Measurements from ENCODE around the gene NDUFB3. TPM values are rescaled to one million over a fixed set of nuclear protein-coding genes. Genes with fewer than 3 reads are reported as not detected.

NDUFB3 gene
- polyA plus RNA-seq, 1 donor (not counting 4 experiments of a cell fraction or from before 2014, with no cell fraction given): 220 TPM

DNA sequence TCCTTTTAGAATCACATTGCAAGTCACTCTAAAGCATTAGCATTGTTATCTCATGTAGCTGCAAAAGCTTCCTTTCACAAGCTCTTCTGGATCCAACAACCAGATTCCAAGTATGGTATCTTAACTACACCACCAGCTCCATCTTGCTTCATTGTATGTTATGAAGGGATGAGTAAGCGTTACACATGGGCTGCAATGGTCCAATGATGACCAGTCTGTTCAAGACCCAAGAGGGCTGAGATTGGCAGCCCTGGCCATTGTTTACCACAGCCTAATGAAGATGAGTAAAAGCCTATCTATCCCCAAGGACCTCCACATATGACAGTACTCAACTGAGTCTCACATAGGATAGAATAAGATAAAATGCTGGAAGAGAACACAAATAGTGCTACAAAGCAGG, 50.5 kb downstream of the NDUFB3 start:
- no peaks in the 10 kb centered on the region for H3K9me1 ChIP-seq (ENCODE audit: control insufficient read depth, extremely low read depth, insufficient read depth, low read length)
- no peak for TF ChIP-seq EZH2 (IDR thresholded peaks at IDR 0.05; ENCODE audit: low read length)
- TF ChIP-seq, protein P1, sequence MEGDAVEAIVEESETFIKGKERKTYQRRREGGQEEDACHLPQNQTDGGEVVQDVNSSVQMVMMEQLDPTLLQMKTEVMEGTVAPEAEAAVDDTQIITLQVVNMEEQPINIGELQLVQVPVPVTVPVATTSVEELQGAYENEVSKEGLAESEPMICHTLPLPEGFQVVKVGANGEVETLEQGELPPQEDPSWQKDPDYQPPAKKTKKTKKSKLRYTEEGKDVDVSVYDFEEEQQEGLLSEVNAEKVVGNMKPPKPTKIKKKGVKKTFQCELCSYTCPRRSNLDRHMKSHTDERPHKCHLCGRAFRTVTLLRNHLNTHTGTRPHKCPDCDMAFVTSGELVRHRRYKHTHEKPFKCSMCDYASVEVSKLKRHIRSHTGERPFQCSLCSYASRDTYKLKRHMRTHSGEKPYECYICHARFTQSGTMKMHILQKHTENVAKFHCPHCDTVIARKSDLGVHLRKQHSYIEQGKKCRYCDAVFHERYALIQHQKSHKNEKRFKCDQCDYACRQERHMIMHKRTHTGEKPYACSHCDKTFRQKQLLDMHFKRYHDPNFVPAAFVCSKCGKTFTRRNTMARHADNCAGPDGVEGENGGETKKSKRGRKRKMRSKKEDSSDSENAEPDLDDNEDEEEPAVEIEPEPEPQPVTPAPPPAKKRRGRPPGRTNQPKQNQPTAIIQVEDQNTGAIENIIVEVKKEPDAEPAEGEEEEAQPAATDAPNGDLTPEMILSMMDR (optimal IDR thresholded peaks at IDR 0.05 in 1 of 3, IDR thresholded peaks at IDR 0.05 in 1 of 3, conservative IDR thresholded peaks at IDR 0.05 in 1 of 3; ENCODE audit: extremely low read depth in 1 of 3, insufficient read depth in 2 of 3, low read length in 3 of 3): no peak
- peaks cover 2 to 4% of the 10 kb centered on the region in 2 experiments for H3K36me3 ChIP-seq (ENCODE audit: control insufficient read depth in 2 of 2, extremely low read depth in 1 of 2, insufficient read depth in 2 of 2, low read length in 2 of 2)
- dilution Hi-C loops (cut with MboI; ENCODE audit: extremely low pct_ligation_motif_present, low sequenced_read_pairs): no loop called here
- no peak overlapping the region for H2AFZ ChIP-seq (ENCODE audit: control insufficient read depth, low read length)
- peaks cover 77% of the 10 kb centered on the region for H3K79me2 ChIP-seq (ENCODE audit: control insufficient read depth, insufficient read depth, low read length)
- H3K4me2 ChIP-seq (ENCODE audit: control insufficient read depth, extremely low read depth, insufficient read depth, low read depth, low read length): no peak overlapping the region
- H3K4me3 ChIP-seq (ENCODE audit: control insufficient read depth in 2 of 3, extremely low read depth in 1 of 3, insufficient read depth in 2 of 3, low read depth in 1 of 3, low read length in 3 of 3): no peak overlapping the region
- H3K9me3 ChIP-seq (ENCODE audit: control insufficient read depth, low read depth, low read length): no peaks in the 10 kb centered on the region
- H3K27ac ChIP-seq (ENCODE audit: control insufficient read depth, insufficient read depth, low read length): no peak overlapping the region
- DNase-seq (ENCODE audit: low read depth, low spot score) (no peak), FAIRE-seq (no peak)
- H3K4me1 ChIP-seq (ENCODE audit: control insufficient read depth, extremely low read depth, insufficient read depth, low read length): peaks cover 55% of the 10 kb centered on the region
- H3K9ac ChIP-seq (ENCODE audit: control insufficient read depth, extremely low read depth, insufficient read depth, low read length): no peak overlapping the region
- H3K27me3 ChIP-seq (ENCODE audit: control insufficient read depth, extremely low read depth, insufficient read depth, low read length): no peaks in the 10 kb centered on the region
- H4K20me1 ChIP-seq (ENCODE audit: control insufficient read depth, extremely low read depth, insufficient read depth, low read length): no peaks in the 10 kb centered on the region

DNA sequence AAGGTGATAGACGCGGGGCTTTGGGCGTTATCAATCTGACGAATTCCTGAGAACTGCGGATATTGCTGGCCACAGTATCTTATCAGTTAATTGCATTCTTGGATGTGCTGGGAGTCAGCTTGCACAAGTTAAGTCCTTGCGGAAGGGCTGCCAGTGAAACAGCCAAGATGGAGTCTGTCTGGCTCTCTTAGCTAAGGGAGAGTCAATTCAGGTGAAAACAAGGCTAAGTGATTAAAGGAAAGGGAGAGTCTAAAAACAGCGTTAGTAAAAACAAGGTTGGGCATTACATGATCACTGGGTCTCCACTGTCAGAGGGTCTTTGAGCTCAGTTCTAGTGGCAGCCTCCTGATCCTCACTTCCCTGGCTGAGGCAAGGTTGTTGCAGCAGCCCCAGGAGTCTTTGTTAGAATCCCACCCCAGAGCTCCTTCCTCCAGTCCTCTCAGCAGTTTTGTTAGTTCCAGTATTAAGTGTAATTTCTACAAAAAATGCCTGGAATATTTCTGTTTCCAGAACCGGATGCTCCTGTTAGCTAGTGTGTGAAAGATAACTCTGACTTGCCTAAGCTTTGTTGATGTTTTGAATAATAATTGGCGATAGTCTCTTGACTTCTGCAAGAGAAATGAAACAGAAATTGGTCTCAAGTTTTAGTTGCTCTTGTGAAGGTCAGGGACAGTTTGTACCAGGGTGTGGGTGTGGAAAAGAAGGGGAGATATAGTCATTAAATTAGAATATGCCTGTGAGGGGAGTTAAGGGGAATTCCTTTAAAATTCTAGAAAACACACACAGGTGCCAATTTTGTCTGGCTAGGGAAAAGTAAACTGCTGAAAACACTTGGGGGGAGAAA, 54.7 kb downstream of the NDUFB3 start:
- dilution Hi-C loops (cut with MboI; ENCODE audit: extremely low pct_ligation_motif_present, low sequenced_read_pairs): no loop called here
- no peak for FAIRE-seq

More for the DNA sequence above, 54.7 kb downstream of the NDUFB3 start:
- H3K79me2 ChIP-seq (ENCODE audit: control insufficient read depth, insufficient read depth, low read length): peaks cover 62% of the 10 kb centered on the region
- no peaks in the 10 kb centered on the region for H3K9me1 ChIP-seq (ENCODE audit: control insufficient read depth, extremely low read depth, insufficient read depth, low read length)
- DNase-seq (ENCODE audit: low read depth, low spot score): no peak
- no peak overlapping the region for H2AFZ ChIP-seq (ENCODE audit: control insufficient read depth, low read length)
- H3K27ac ChIP-seq (ENCODE audit: control insufficient read depth, insufficient read depth, low read length): peak overlapping the region; percentile 74
- no peaks in the 10 kb centered on the region for H3K27me3 ChIP-seq (ENCODE audit: control insufficient read depth, extremely low read depth, insufficient read depth, low read length)
- H3K4me2 ChIP-seq (ENCODE audit: control insufficient read depth, extremely low read depth, insufficient read depth, low read depth, low read length): peak overlapping the region; percentile 49
- no peak overlapping the region for H3K4me3 ChIP-seq (ENCODE audit: control insufficient read depth in 2 of 3, extremely low read depth in 1 of 3, insufficient read depth in 2 of 3, low read depth in 1 of 3, low read length in 3 of 3)
- H3K9me3 ChIP-seq (ENCODE audit: control insufficient read depth, low read depth, low read length): no peaks in the 10 kb centered on the region
- no peaks in the 10 kb centered on the region for H4K20me1 ChIP-seq (ENCODE audit: control insufficient read depth, extremely low read depth, insufficient read depth, low read length)
- H3K36me3 ChIP-seq (ENCODE audit: control insufficient read depth in 2 of 2, extremely low read depth in 1 of 2, insufficient read depth in 2 of 2, low read length in 2 of 2): peaks cover 0 to 2% of the 10 kb centered on the region in 2 experiments
- peaks cover 78% of the 10 kb centered on the region for H3K4me1 ChIP-seq (ENCODE audit: control insufficient read depth, extremely low read depth, insufficient read depth, low read length)
- H3K9ac ChIP-seq (ENCODE audit: control insufficient read depth, extremely low read depth, insufficient read depth, low read length): peak overlapping the region; percentile 46
- TF ChIP-seq, protein P1 (optimal IDR thresholded peaks at IDR 0.05 in 1 of 3, IDR thresholded peaks at IDR 0.05 in 1 of 3, conservative IDR thresholded peaks at IDR 0.05 in 1 of 3; ENCODE audit: extremely low read depth in 1 of 3, insufficient read depth in 2 of 3, low read length in 3 of 3): no peak
- TF ChIP-seq EZH2 (IDR thresholded peaks at IDR 0.05; ENCODE audit: low read length): no peak
